NT2/D1 (cell line): Measurements from ENCODE around the gene CIB4.

ENCODE experiments used
- SUZ12 ChIP-seq: IDR thresholded peaks from 2 replicates; pipeline ENCODE4 v1.6.1; 2011; ENCODE audit not compliant: insufficient read length, insufficient read depth; ENCODE audit errors: extremely low read depth
- ZNF274 ChIP-seq: IDR thresholded peaks from 2 replicates; pipeline ENCODE4 v1.6.1; 2011; ENCODE audit warnings: mild to moderate bottlenecking, low read depth, low read length

DNA sequence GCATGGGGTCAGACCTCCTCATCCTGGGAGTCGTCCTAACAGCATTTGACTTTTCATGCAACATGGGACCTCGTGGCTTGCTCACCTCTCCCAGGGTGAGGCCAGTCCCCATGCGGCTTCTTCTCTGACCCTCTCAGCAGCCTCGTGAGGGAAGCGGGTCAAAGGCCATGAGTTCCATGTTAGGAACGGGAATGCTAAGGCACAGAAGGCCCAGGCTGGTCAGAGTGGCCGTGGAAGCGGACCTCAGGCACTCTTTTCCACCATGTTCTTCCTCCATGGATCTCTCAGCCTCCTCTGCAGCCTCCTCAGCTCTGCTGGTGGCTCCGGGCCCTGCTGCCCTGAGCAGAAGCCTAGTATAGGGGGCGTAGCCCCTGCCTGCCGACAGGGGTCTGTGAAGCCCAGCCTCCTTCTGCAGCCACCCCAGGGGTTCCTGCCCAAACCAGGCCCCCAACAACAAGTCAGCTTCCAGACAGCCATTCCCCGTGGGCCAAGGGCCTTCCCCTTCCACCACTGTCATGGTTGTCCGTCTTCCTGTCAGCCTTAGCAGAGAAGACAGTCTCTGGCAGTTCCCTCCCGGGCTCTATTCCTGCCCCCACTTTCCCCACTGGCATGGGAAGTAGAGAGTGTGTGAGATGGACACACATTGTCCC, 103.2 kb downstream of the CIB4 start:
- TF ChIP-seq ZNF274 (no peak), SUZ12 (no peak)
